Uterus (tissue), 4 donors: ENCODE measurements around the gene ITPR1. TPM values are rescaled to one million over a fixed set of nuclear protein-coding genes. Genes with fewer than 3 reads are reported as not detected.

Experiments
- DNase-seq, 2 donors: peaks; one replicate each; pipeline ENCODE4 v3.0.0-alpha.2; 2019 to 2020
- H3K27ac ChIP-seq, 2 donors: fragments of 200-600 bp; sonication (generic); 1 replicate in 1 of 2; 2 replicates in 1 of 2; pipeline ENCODE4 v1.5.1; 2016 to 2018
- H3K27me3 ChIP-seq, 2 donors: fragments of 200-600 bp; sonication (generic); one replicate each; pipeline ENCODE4 v1.5.1; 2018 to 2019; ENCODE audit warnings: control low read depth in 1 of 2
- H3K36me3 ChIP-seq, 2 donors: fragments of 200-600 bp; sonication (generic); one replicate each; pipeline ENCODE4 v1.5.1; 2019; ENCODE audit warnings: control low read depth in 1 of 2
- H3K4me1 ChIP-seq, 2 donors: fragments of 200-600 bp; sonication (generic); one replicate each; pipeline ENCODE4 v1.5.1; 2018 to 2019; ENCODE audit warnings: control low read depth in 1 of 2
- H3K4me3 ChIP-seq, 2 donors: fragments of 200-600 bp; sonication (generic); 1 replicate in 1 of 2; 2 replicates in 1 of 2; pipeline ENCODE4 v1.5.1; 2018 to 2019; ENCODE audit warnings: mild to moderate bottlenecking in 1 of 2
- H3K9me3 ChIP-seq, 2 donors: fragments of 200-600 bp; sonication (generic); one replicate each; pipeline ENCODE4 v1.5.1; 2019; ENCODE audit warnings: control low read depth in 1 of 2
- POLR2A ChIP-seq, 2 donors: fragments of 450-650 bp; IDR thresholded peaks; one replicate each; pipeline ENCODE4 v1.6.1; 2016; ENCODE audit warnings: antibody characterized with exemption in 2 of 2, mild to moderate bottlenecking in 1 of 2, moderate library complexity in 1 of 2
- intact Hi-C: fragments of 100-400 bp; cut with DNase I; formaldehyde crosslinking; loops from one replicate; pipeline ENCODE4 v1.15.1; 2023; ENCODE audit warnings: low total_unique reads
- total RNA-seq, 4 donors: library from RNA; depleted of rRNA in 3 of 4; stranded (reverse); fragments of >200 nt in 3 of 4; gene quantifications; one replicate each; pipeline versions ENCODE4 v1.1.0 to v1.2.4, GENCODE V29; 2014 to 2023
- TF ChIP-seq, protein P1 (sequence below), 4 experiments: fragments of 200-600 bp in 2 of 4; fragments of 450-650 bp in 2 of 4; sonication (generic) in 2 of 4; IDR thresholded peaks; one replicate each; pipeline ENCODE4 v1.5.1; 2016 to 2019; ENCODE audit warnings: antibody characterized with exemption in 4 of 4, mild to moderate bottlenecking in 2 of 4, moderate library complexity in 1 of 4
- donor health status: DM: yes; HTN: yes; CAD: no.

The ITPR1 gene
- total RNA-seq, 4 donors from 2014 or later: 98.2 to 224 (median 141) TPM

DNA sequence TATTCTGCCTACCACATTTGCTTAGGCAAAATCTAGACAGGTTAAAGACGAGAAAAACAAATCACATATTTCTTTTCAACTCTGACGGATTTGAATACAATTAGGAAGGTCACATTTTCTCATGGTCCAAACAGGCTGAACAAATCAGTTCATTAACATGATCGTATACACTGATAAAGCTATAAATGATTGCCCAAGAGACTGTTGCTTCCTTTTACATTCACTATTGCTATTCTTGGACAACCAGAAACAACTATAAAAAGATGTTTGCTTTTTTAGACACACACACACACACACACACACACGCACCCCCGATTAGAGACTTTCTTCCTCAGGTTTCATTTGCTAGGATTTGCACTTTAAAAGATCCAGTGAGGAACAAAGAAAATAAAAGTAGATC lies 363.8 kb downstream of the ITPR1 start:
- DNase-seq: no peak
- TF ChIP-seq, protein P1, sequence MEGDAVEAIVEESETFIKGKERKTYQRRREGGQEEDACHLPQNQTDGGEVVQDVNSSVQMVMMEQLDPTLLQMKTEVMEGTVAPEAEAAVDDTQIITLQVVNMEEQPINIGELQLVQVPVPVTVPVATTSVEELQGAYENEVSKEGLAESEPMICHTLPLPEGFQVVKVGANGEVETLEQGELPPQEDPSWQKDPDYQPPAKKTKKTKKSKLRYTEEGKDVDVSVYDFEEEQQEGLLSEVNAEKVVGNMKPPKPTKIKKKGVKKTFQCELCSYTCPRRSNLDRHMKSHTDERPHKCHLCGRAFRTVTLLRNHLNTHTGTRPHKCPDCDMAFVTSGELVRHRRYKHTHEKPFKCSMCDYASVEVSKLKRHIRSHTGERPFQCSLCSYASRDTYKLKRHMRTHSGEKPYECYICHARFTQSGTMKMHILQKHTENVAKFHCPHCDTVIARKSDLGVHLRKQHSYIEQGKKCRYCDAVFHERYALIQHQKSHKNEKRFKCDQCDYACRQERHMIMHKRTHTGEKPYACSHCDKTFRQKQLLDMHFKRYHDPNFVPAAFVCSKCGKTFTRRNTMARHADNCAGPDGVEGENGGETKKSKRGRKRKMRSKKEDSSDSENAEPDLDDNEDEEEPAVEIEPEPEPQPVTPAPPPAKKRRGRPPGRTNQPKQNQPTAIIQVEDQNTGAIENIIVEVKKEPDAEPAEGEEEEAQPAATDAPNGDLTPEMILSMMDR (IDR thresholded peaks at IDR 0.05): no peak
- TF ChIP-seq POLR2A (IDR thresholded peaks at IDR 0.05): no peak
- no peaks in the 10 kb centered on the region for H3K36me3 ChIP-seq

DNA sequence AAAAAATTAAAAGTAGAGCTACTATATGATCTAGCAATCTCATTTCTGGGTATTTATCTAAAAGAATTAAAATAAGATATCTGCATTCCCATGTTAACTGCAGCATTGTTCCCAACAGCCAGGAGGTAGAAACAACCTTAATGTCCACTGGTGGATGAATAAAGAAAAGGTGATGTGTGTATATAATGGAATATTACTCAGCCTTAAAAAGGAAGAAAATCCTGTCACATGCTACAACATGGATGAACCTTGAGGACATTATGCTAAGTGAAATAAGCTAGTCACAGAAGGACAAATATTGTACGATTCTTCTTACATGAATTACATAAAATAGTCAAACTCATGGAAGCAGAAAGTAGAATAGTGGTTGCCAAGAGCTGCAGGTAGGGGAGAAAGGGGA lies 366.6 kb downstream of the ITPR1 start:
- peaks cover 0 to 10% of the 10 kb centered on the region in 2 donors for H3K9me3 ChIP-seq
- TF ChIP-seq, protein P1 (IDR thresholded peaks at IDR 0.05): no peak
- no peak for TF ChIP-seq POLR2A (IDR thresholded peaks at IDR 0.05)
- H3K4me1 ChIP-seq: no peaks in the 10 kb centered on the region
- no peak for DNase-seq
- H3K27me3 ChIP-seq: no peaks in the 10 kb centered on the region
- no peaks in the 10 kb centered on the region for H3K36me3 ChIP-seq
- H3K4me3 ChIP-seq: no peak overlapping the region
- H3K27ac ChIP-seq: no peak overlapping the region
- intact Hi-C loops: no loop called here

More for the DNA sequence above, 363.8 kb downstream of the ITPR1 start:
- Histone ChIP-seq H3K4me3 (no peak overlapping the region), H3K9me3 (peaks cover 0 to 10% of the 10 kb centered on the region in 2 donors), H3K27ac (no peak overlapping the region), H3K4me1 (peaks cover 0 to 5% of the 10 kb centered on the region in 2 donors), H3K27me3 (no peaks in the 10 kb centered on the region)
- intact Hi-C loops: no loop called here

DNA sequence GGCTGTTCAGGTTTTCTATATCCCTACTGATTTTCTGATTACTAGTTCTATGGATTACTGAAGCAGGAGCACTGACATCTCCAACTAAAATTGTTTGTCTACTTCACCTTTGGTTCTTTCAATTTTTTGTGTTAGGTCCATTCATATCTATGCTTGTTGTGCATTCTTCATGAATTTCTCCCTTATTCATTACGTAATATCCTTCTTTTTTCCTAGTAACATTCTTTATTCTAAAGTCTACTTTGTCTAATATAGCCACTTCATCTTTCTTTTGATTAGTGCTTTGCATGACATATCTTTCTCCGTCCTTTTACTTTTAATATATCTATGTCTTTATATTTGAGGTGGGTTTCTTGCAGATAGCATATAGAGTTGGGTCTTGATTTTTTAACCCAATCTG lies 369.8 kb downstream of the ITPR1 start:
- TF ChIP-seq, protein P1 (IDR thresholded peaks at IDR 0.05): no peak
- no peak for TF ChIP-seq POLR2A (IDR thresholded peaks at IDR 0.05)
- H3K9me3 ChIP-seq: peaks cover 0 to 10% of the 10 kb centered on the region in 2 donors
- H3K4me3 ChIP-seq: no peak overlapping the region
- no peaks in the 10 kb centered on the region for H3K36me3 ChIP-seq
- H3K27ac ChIP-seq: no peak overlapping the region
- DNase-seq: no peak
- intact Hi-C loops: no loop called here
- H3K4me1 ChIP-seq: peaks cover 0 to 6% of the 10 kb centered on the region in 2 donors
- H3K27me3 ChIP-seq: no peaks in the 10 kb centered on the region

DNA sequence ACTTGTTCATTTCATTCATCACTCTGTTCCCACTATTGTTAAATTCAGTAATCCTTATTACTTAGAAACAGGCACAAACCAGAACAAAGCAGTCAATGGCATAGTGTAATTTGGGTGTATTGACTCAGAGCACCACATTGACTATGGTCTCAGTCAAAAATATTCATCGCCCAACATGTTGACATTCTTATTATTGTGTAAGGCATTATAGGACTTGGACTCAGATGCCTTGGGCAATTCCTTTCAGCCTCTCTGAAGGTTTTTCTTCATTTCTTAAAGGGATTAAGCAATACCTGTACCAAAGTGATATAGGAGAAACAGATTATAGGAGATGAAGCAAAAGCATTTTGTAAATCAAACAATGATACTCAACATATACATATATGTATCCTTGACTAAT lies 371.4 kb downstream of the ITPR1 start:
- Histone ChIP-seq H3K4me1 (peaks cover 0 to 6% of the 10 kb centered on the region in 2 donors), H3K9me3 (peaks cover 0 to 10% of the 10 kb centered on the region in 2 donors), H3K36me3 (no peaks in the 10 kb centered on the region), H3K4me3 (no peak overlapping the region), H3K27me3 (no peaks in the 10 kb centered on the region), H3K27ac (no peak overlapping the region)
- intact Hi-C loops: no loop called here
- TF ChIP-seq, protein P1 (IDR thresholded peaks at IDR 0.05): no peak
- TF ChIP-seq POLR2A (IDR thresholded peaks at IDR 0.05): no peak
- no peak for DNase-seq

DNA sequence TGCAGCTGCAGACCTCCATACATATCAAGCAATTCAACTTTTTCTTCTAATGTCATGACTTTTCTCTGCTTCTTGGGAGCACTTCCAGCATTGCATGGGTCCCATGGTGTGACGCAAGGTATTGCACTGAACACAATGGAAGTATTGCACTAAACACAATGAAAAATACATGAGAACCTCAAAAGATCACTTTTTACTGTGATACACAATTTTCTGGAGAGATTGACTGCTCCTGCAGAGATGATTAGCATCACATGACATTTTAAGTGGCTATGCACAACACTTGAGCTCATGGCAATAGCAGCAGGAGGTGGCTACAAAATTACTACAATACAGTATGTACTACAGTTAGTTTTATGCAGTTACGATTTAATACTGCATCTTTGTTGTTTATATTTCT lies 372.6 kb downstream of the ITPR1 start:
- Histone ChIP-seq H3K4me3 (no peak overlapping the region), H3K36me3 (no peaks in the 10 kb centered on the region), H3K4me1 (peaks cover 0 to 6% of the 10 kb centered on the region in 2 donors), H3K27me3 (no peaks in the 10 kb centered on the region), H3K27ac (no peak overlapping the region), H3K9me3 (peaks cover 0 to 10% of the 10 kb centered on the region in 2 donors)
- DNase-seq: no peak
- TF ChIP-seq, protein P1 (IDR thresholded peaks at IDR 0.05): no peak
- no peak for TF ChIP-seq POLR2A (IDR thresholded peaks at IDR 0.05)
- intact Hi-C loops: no loop called here
